ENCODE measurements around the gene RBPMS2. TPM values are rescaled to one million over a fixed set of nuclear protein-coding genes. Genes with fewer than 3 reads are reported as not detected.

Gene RBPMS2
- total and polyA plus RNA-seq, 2 of the 8 experiments (the other 6 are each of a cell fraction or from before 2014, with no cell fraction given): 55.8 to 238 TPM

- Histone ChIP-seq H3K9me3 (ENCODE audit: insufficient read depth in 2 of 2, low read depth in 1 of 2, low read length in 1 of 2) (no peaks in the 10 kb centered on the region), H2AFZ (ENCODE audit: low read length) (no peak overlapping the region), H4K91ac (replicated peaks; ENCODE audit: insufficient read length, low read length) (peak overlapping the region; percentile 92), H4K20me1 (replicated peaks in 1 of 2; ENCODE audit: control insufficient read depth in 1 of 2, insufficient read depth in 2 of 2, low read length in 2 of 2) (peaks cover 4 to 13% of the 10 kb centered on the region in 2 experiments), H4K8ac (ENCODE audit: extremely low read depth, insufficient read depth, low read length) (peak overlapping the region; percentile 45; the same call in 1 of the 2 replicates), H2BK120ac (replicated peaks; ENCODE audit: low read depth, low read length) (peak overlapping the region; percentile 4), H3K36me3 (ENCODE audit: control insufficient read depth in 2 of 4, insufficient read depth in 4 of 4, low read length in 3 of 4) (peaks cover 9 to 29% (median 20%) of the 10 kb centered on the region in 4 experiments), H2BK12ac (ENCODE audit: low read depth, low read length) (peak overlapping the region; percentile 86), H3K4ac (replicated peaks; ENCODE audit: insufficient read length, low read depth, low read length) (peak overlapping the region; percentile 96), H3K79me1 (ENCODE audit: low read depth, low read length) (peaks cover 10% of the 10 kb centered on the region; the same call in 1 of the 2 replicates), H3K56ac (replicated peaks; ENCODE audit: insufficient read length, low read depth, low read length) (peak overlapping the region; percentile 75), H3K27me3 (replicated peaks in 1 of 4; ENCODE audit: control insufficient read depth in 3 of 4, extremely low read depth in 1 of 4, insufficient read depth in 3 of 4, low read length in 3 of 4) (no peaks in the 10 kb centered on the region), H3K18ac (ENCODE audit: extremely low read depth, low read length) (peak overlapping the region; percentile 94), H3K79me2 (ENCODE audit: control insufficient read depth in 1 of 2, insufficient read depth in 2 of 2, low read length in 2 of 2) (peaks cover 0 to 36% of the 10 kb centered on the region in 2 experiments; a peak in 3 of 4 replicates), H4K5ac (ENCODE audit: insufficient read length, low read depth, low read length) (peak overlapping the region; percentile 17), H3K4me2 (ENCODE audit: insufficient read depth in 1 of 2, low read depth in 2 of 2, low read length in 2 of 2) (peak overlapping the region; percentile 69 to 98), H3K9ac (replicated peaks in 1 of 4; ENCODE audit: extremely low read depth in 1 of 4, low read depth in 3 of 4, low read length in 3 of 4) (peak overlapping the region; percentile 55 to 97 (median 76)), H2BK15ac (ENCODE audit: low read length) (peak overlapping the region; percentile 84; the same call in 1 of the 2 replicates), H3K4me3 (ENCODE audit: extremely low read depth in 1 of 4, insufficient read depth in 2 of 4, low read depth in 3 of 4, low read length in 4 of 4) (peak overlapping the region; percentile 85 to 93 (median 88)), H3K23me2 (ENCODE audit: low read depth, low read length) (peaks cover 10% of the 10 kb centered on the region; the same call in 1 of the 2 replicates), H3K23ac (ENCODE audit: insufficient read length) (no peak overlapping the region), H2BK20ac (ENCODE audit: low read length) (peak overlapping the region; percentile 29), H2AK5ac (ENCODE audit: low read depth, low read length) (peak overlapping the region; percentile 93; the same call in 1 of the 2 replicates), H2BK5ac (ENCODE audit: low read depth, low read length) (peak overlapping the region; percentile 97), H3K14ac (ENCODE audit: insufficient read length) (no peak overlapping the region), H3K4me1 (replicated peaks in 1 of 4; ENCODE audit: control insufficient read depth in 3 of 4, insufficient read depth in 4 of 4, low read length in 3 of 4) (peaks cover 2 to 9% (median 5%) of the 10 kb centered on the region in 4 experiments; a peak in 6 of 7 replicates), H3K27ac (ENCODE audit: low read depth, low read length) (peak overlapping the region; percentile 81)
- ChIA-PET CTCF (ENCODE audit: partially characterized antibody) (interaction anchor here (0.7 to 1.8 kb wide), 3 partner anchors 11 to 22 kb away, joined by 3 to 10 read pairs (median 3); no protein-coding TSS in a partner anchor), POLR2A (ENCODE audit: partially characterized antibody) (interaction anchor here (0.7 to 17.0 kb wide), 24 partner anchors 10 to 138 kb away, joined by 3 to 381 read pairs (median 4); no protein-coding TSS in a partner anchor)
- 3% methylated on average over 17 of the region's 17 CpGs; no CpG with 5 or more reads in 1 of the 2 experiments for WGBS, 2 experiments (ENCODE audit: extremely low coverage in 1 of 2, insufficient coverage in 1 of 2, insufficient read length in 1 of 2, insufficient replicate concordance in 2 of 2, low coverage in 1 of 2, low lambda C conversion rate in 2 of 2, missing lambda C conversion rate in 1 of 2)
- FAIRE-seq (no peak), DNase-seq (ENCODE audit: low read depth in 1 of 2, low spot score in 2 of 2) (no peak)
- TF ChIP-seq RXRA (IDR thresholded peaks at IDR 0.05; ENCODE audit: insufficient read depth, low read depth, low read length) (no peak), RBBP5 (IDR thresholded peaks at IDR 0.05; ENCODE audit: borderline replicate concordance, low read depth, low read length) (no peak), SIN3A (conservative IDR thresholded peaks at IDR 0.05 in 1 of 2, IDR thresholded peaks at IDR 0.05 in 1 of 2; ENCODE audit: low read depth in 1 of 2, low read length in 2 of 2) (no peak), ZNF274 (IDR thresholded peaks at IDR 0.05; ENCODE audit: borderline replicate concordance, extremely low read depth, low read length) (no peak), EGR1 (IDR thresholded peaks at IDR 0.05; ENCODE audit: borderline replicate concordance, low read depth, low read length) (no peak), KDM1A (IDR thresholded peaks at IDR 0.05; ENCODE audit: borderline replicate concordance, low read length) (no peak), TAF7 (optimal IDR thresholded peaks at IDR 0.05; ENCODE audit: borderline replicate concordance, low read depth, low read length) (no peak), CHD1 (IDR thresholded peaks at IDR 0.05; ENCODE audit: low read depth, low read length) (no peak), GTF2F1 (IDR thresholded peaks at IDR 0.05; ENCODE audit: borderline replicate concordance, low read depth, low read length) (no peak), SAP30 (IDR thresholded peaks at IDR 0.05; ENCODE audit: insufficient read depth, insufficient replicate concordance, low read length) (no peak)
Measured at GRCh38 chr15:64824929-64825430, 49.6 kb upstream of the RBPMS2 start.

All from H1 (cell line).